Dermis microvascular lymphatic vessel endothelial cell (primary cell): ENCODE data around the gene LAMA3. TPM values are rescaled to one million over a fixed set of nuclear protein-coding genes. Genes with fewer than 3 reads are reported as not detected.
A peak's percentile ranks its signal among the peaks of the same experiment; 100 is the strongest.

Source experiments
- DNase-seq, 2 donors: peaks; one replicate each; pipeline versions ENCODE4 v3.0.0 to v3.0.0-alpha.2; 2010; ENCODE audit warnings: low read depth in 2 of 2
- total RNA-seq: library from RNA; depleted of rRNA; stranded (reverse); fragments of >200 nt; gene quantifications from 2 replicates; pipeline ENCODE4 v1.2.1, GENCODE V29; 2014

Gene LAMA3
- total RNA-seq, 1 donor from 2014 or later, result 6.5 TPM

GRCh38 chr18:23845988-23846630, 156.9 kb downstream of the LAMA3 start:
- DNase-seq, result no peak

GRCh38 chr18:23847321-23847986, 158.2 kb downstream of the LAMA3 start:
- no peak for DNase-seq

- no peak for DNase-seq
Observed at GRCh38 chr18:23849141-23849540, 159.9 kb downstream of the LAMA3 start.

- no peak for DNase-seq
Observed at GRCh38 chr18:23850215-23850614, 161.0 kb downstream of the LAMA3 start.

- no peak for DNase-seq
Observed at GRCh38 chr18:23851470-23852002, 162.3 kb downstream of the LAMA3 start.

- DNase-seq, result no peak
Observed at GRCh38 chr18:23852236-23853045, 163.2 kb downstream of the LAMA3 start.

- DNase-seq, result peak; percentile 89 to 90
Observed at GRCh38 chr18:23853448-23854195, 164.4 kb downstream of the LAMA3 start.

- no peak for DNase-seq
Observed at GRCh38 chr18:23855721-23856120, 166.5 kb downstream of the LAMA3 start.

- no peak for DNase-seq
Observed at GRCh38 chr18:23856466-23857163, 167.4 kb downstream of the LAMA3 start.

- DNase-seq, result no peak
Observed at GRCh38 chr18:23857164-23857552, 167.9 kb downstream of the LAMA3 start.

- DNase-seq, result peak; percentile 96 to 98
Observed at GRCh38 chr18:23857756-23858155, 168.5 kb downstream of the LAMA3 start.

GRCh38 chr18:23859466-23860336, 170.4 kb downstream of the LAMA3 start:
- DNase-seq, result no peak

- no peak for DNase-seq
Observed at GRCh38 chr18:23861326-23861725, 172.1 kb downstream of the LAMA3 start.

GRCh38 chr18:23861805-23862470, 172.7 kb downstream of the LAMA3 start:
- peak in 1 of 2 donors; percentile 69 for DNase-seq

GRCh38 chr18:23864624-23865023, 175.4 kb downstream of the LAMA3 start:
- no peak for DNase-seq

- DNase-seq, result no peak
Observed at GRCh38 chr18:23867006-23867405, 177.8 kb downstream of the LAMA3 start.

- no peak for DNase-seq
Observed at GRCh38 chr18:23868136-23868785, 179.0 kb downstream of the LAMA3 start.

- no peak for DNase-seq
Observed at GRCh38 chr18:23870676-23871380, 181.6 kb downstream of the LAMA3 start.
